Vagina (tissue), 2 donors: ENCODE data around the gene FOXD3.

Experiments used
- POLR2A ChIP-seq, 2 donors: fragments of 450-650 bp; IDR thresholded peaks; one replicate each; pipeline ENCODE4 v1.6.1; 2017; ENCODE audit warnings: antibody characterized with exemption in 2 of 2, mild to moderate bottlenecking in 2 of 2, moderate library complexity in 2 of 2
- TF ChIP-seq, protein P1 (sequence below), 3 experiments: fragments of 450-650 bp in 2 of 3; fragments of 200-600 bp in 1 of 3; sonication (generic) in 1 of 3; IDR thresholded peaks; one replicate each; pipeline ENCODE4 v1.5.1; 2017 to 2019; ENCODE audit warnings: antibody characterized with exemption in 3 of 3, mild to moderate bottlenecking in 2 of 3, moderate library complexity in 2 of 3

GRCh38 chr1:63305043-63305442 lies 17.3 kb upstream of the FOXD3 start:
- TF ChIP-seq, protein P1, sequence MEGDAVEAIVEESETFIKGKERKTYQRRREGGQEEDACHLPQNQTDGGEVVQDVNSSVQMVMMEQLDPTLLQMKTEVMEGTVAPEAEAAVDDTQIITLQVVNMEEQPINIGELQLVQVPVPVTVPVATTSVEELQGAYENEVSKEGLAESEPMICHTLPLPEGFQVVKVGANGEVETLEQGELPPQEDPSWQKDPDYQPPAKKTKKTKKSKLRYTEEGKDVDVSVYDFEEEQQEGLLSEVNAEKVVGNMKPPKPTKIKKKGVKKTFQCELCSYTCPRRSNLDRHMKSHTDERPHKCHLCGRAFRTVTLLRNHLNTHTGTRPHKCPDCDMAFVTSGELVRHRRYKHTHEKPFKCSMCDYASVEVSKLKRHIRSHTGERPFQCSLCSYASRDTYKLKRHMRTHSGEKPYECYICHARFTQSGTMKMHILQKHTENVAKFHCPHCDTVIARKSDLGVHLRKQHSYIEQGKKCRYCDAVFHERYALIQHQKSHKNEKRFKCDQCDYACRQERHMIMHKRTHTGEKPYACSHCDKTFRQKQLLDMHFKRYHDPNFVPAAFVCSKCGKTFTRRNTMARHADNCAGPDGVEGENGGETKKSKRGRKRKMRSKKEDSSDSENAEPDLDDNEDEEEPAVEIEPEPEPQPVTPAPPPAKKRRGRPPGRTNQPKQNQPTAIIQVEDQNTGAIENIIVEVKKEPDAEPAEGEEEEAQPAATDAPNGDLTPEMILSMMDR (IDR thresholded peaks at IDR 0.05) = no peak
- no peak for TF ChIP-seq POLR2A (IDR thresholded peaks at IDR 0.05)
